Parietal lobe (tissue), 2 donors: ENCODE measurements around the gene TRIM74. TPM values are rescaled to one million over a fixed set of nuclear protein-coding genes. Genes with fewer than 3 reads are reported as not detected.

Experiments used
- small RNA-seq: library from RNA; depleted of rRNA; stranded (forward); fragments of <200 nt; gene quantifications from one replicate; pipeline ENCODE3, GENCODE V24; 2014; ENCODE audit warnings: low replicate concordance
- total RNA-seq: library from RNA; depleted of rRNA; stranded (reverse); fragments of >200 nt; gene quantifications from one replicate; pipeline ENCODE4 v1.2.3, GENCODE V29; 2014

TRIM74 gene
- not detected for total RNA-seq

DNA sequence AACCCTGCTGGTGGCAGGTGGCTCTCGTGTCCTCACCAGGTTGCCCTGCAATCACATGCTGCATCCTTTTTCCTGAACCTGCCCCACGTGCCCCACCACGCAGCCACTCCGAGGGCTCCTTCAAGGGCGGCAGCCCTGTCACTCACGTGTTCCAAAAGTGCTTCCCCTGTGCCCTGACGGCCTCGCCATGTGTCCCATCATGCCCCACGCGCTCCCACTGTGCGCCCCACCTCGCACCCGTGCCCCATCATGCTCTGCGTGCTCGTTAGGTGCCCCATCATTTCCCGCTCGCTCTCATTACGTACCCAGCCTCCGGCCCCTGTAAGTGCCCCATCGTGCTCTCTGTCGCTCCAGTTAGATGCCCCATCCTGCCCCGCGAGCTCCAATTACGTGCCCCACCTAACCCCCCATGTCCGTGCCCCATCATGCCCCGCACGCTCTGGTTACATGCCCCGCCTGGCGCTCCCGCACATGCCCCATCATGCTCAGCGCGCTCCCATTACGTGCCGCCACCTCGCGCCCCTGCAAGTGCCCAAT is at the start of gene TRIM74:
Gene TRIM74, minus strand, starts transcription at position 487 of the 537 bp plus-strand sequence. CDS start 3,309 bp downstream, outside the sequence.

DNA sequence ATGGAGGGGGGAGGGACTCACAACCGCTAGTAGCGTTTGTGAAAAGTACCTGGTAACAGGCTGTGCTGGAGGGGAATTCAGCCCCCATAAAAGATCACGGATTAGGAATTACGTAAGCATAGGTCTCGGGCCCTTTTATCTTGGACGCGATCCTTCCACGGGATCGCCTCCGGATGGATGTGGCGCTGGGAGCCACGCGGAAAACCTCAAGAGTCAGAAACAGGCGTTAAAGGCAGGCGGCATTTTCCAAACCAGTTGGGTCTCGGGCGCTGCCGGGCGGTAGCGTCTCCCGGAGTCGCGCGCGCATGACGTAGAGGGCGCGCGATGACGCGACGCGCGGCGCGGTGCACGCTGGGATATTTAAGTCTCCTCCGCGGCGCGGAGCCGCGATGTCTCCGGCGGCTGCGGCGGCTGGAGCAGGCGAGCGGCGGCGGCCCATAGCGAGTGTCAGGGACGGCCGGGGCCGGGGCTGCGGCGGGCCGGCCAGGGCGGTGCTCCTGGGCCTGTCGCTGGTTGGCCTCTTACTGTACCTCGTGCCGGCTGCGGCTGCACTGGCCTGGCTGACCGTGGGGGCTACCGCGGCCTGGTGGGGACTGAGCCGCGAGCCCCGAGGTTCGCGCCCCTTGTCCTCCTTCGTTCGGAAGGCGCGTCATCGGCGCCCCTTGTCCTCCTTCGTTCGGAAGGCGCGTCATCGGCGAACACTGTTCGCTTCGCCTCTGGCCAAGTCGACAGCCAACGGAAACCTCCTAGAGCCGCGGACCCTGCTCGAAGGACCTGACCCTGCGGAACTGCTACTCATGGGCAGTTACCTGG is 44.3 kb downstream of the TRIM74 start, which contains the start of gene POM121:
Gene POM121, plus strand, starts transcription at position 363 of the 813 bp plus-strand sequence. Its CDS starts 27 bp downstream, at position 390.

Small RNAs within 50 kb of the gene (small RNA-seq; reads per million reads assigned to genes)
- gene RF00019: not detected

Other genes with a start within 250 kb of the TRIM74 start
- gene TYW1B, start 141.3 kb downstream of the TRIM74 start, total RNA-seq: 5.3 TPM
- gene POM121, start 44.4 kb downstream of the TRIM74 start, total RNA-seq: 10.6 TPM
- gene SPDYE8, start 60.3 kb upstream of the TRIM74 start, total RNA-seq: not detected
- not detected for gene SPDYE11, start 88.4 kb upstream of the TRIM74 start, total RNA-seq
- gene SPDYE9, start 116.6 kb upstream of the TRIM74 start, total RNA-seq: not detected